Uterus (tissue), 2 donors: ENCODE results near the gene CCDC85A.

Experiments used
- POLR2A ChIP-seq, 2 donors: fragments of 450-650 bp; IDR thresholded peaks; one replicate each; pipeline ENCODE4 v1.6.1; 2016; ENCODE audit warnings: antibody characterized with exemption in 2 of 2, mild to moderate bottlenecking in 1 of 2, moderate library complexity in 1 of 2
- TF ChIP-seq, protein P1 (sequence below), 4 experiments: fragments of 200-600 bp in 2 of 4; fragments of 450-650 bp in 2 of 4; sonication (generic) in 2 of 4; IDR thresholded peaks; one replicate each; pipeline ENCODE4 v1.5.1; 2016 to 2019; ENCODE audit warnings: antibody characterized with exemption in 4 of 4, mild to moderate bottlenecking in 2 of 4, moderate library complexity in 1 of 4

GRCh38 chr2:56338232-56338631, 154.4 kb downstream of the CCDC85A start:
- TF ChIP-seq, protein P1, sequence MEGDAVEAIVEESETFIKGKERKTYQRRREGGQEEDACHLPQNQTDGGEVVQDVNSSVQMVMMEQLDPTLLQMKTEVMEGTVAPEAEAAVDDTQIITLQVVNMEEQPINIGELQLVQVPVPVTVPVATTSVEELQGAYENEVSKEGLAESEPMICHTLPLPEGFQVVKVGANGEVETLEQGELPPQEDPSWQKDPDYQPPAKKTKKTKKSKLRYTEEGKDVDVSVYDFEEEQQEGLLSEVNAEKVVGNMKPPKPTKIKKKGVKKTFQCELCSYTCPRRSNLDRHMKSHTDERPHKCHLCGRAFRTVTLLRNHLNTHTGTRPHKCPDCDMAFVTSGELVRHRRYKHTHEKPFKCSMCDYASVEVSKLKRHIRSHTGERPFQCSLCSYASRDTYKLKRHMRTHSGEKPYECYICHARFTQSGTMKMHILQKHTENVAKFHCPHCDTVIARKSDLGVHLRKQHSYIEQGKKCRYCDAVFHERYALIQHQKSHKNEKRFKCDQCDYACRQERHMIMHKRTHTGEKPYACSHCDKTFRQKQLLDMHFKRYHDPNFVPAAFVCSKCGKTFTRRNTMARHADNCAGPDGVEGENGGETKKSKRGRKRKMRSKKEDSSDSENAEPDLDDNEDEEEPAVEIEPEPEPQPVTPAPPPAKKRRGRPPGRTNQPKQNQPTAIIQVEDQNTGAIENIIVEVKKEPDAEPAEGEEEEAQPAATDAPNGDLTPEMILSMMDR (IDR thresholded peaks at IDR 0.05) = no peak
- TF ChIP-seq POLR2A (IDR thresholded peaks at IDR 0.05) = no peak
